Activated naive CD4-positive, alpha-beta T cell treated with anti-CD3 and anti-CD28 coated beads, Interleukin-2, amount 50 U/mL, for 72 hours (primary cell): ENCODE results near the gene KMT2C. TPM values are rescaled to one million over a fixed set of nuclear protein-coding genes. Genes with fewer than 3 reads are reported as not detected.
"Not testable (repeated sequence)": the region's sequence is repeated elsewhere in the genome, so short reads cannot be mapped to it uniquely, and the experiment has no call there.

Experiments used
- ATAC-seq, 2 donors: fragments of 150-1000 bp; cut with Tn5 transposase; 2 replicates each; pipeline ENCODE4 v1.10.0; 2021; ENCODE audit warnings: mild to moderate bottlenecking in 2 of 2, moderate library complexity in 2 of 2
- DNase-seq, 2 donors: peaks; one replicate each; pipeline ENCODE4 v3.0.0; 2021 to 2022; ENCODE audit warnings: low spot score in 2 of 2
- H3K27ac Mint-ChIP-seq, 2 donors: one replicate each; pipeline ENCODE4 v1.8.0; 2022; ENCODE audit warnings: mild to moderate bottlenecking in 2 of 2, mixed read lengths in 2 of 2
- H3K36me3 Mint-ChIP-seq, 2 donors: one replicate each; pipeline ENCODE4 v1.8.0; 2022; ENCODE audit warnings: mixed read lengths in 2 of 2
- H3K9me3 Mint-ChIP-seq, 2 donors: one replicate each; pipeline ENCODE4 v1.8.0; 2022; ENCODE audit warnings: mixed read lengths in 2 of 2
- total RNA-seq, 2 donors: library from RNA; stranded (reverse); gene quantifications; one replicate each; pipeline ENCODE4 v1.2.3, GENCODE V29; 2022

KMT2C gene
- 10 to 100 TPM; 65.7 to 69.1 TPM for total RNA-seq

DNA sequence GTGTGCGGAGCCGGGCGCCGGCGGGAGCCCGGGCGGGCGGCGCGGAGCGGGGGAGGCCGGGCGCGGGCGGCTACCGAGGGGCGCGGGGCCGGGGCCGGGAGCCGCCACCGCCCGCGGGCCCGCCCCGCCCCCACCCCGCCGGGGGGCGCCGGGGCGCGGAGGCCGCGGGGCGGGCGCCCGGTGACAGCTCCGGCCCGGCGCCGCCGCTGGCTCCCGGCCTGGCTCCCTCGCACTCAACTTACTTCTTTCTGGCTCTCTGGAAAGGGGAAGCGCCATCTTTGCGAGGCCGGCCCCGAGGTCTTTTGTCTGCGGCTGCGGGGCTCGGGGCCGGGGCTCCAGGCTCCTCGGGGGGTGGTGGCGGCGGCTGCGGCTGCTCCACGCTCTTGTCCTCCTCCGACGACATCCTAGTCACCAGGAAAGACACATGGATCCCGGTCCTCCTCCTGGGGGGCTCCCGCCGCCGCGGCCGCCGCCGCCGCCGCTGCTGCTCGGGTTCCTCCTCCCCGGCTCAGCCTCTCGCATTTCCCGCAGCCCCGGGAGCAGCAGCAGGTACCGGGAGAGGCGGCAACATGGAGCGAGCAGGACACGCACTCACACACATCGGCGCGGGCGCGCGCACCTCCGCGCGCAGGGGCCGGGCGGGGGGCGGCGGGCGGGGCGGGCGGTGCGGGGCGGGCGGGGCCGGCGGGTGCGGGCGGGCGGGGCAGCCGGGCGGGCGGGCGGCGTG is at the start of gene KMT2C:
Gene KMT2C (minus strand): TSS at position 620 of the 727 bp plus-strand sequence. CDS start 217 bp downstream, at position 403.
- DNase-seq (peak; percentile 49 to 59), ATAC-seq (peak; percentile 37 to 39)
- peaks cover 0 to 6% of the 10 kb centered on the region in 2 donors for H3K36me3 Mint-ChIP-seq
- no peaks in the 10 kb centered on the region for H3K9me3 Mint-ChIP-seq
- peak within 1 kb of the TSS; percentile 88 to 95 for H3K27ac Mint-ChIP-seq

DNA sequence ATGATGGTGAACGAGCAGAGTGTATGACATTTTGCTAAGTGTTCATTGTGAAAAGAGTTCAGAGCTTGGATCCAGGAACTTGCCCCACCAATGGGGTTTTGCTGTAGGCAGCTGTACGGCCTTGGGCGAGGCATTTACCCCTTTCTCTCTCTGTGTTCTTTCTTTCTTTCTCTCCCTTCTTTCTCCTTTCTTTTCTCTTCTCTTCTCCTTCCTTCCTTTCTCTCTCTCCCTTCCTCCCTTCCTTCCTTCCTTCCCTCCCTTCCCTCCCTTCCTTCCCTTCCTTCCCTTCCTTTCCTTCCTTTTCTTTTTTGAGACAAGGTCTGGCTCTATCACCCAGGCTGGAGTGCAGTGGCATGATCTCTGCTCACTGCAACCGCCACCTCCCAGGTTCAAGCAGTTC is 45.3 kb upstream of the KMT2C start:
- H3K9me3 Mint-ChIP-seq, result no peaks in the 10 kb centered on the region
- no peak for DNase-seq
- no peak for ATAC-seq
- H3K27ac Mint-ChIP-seq, result no peak overlapping the region
- H3K36me3 Mint-ChIP-seq, result no peaks in the 10 kb centered on the region

GRCh38 chr7:152480664-152481063 is 44.9 kb upstream of the KMT2C start:
- no peaks in the 10 kb centered on the region for H3K9me3 Mint-ChIP-seq
- no peaks in the 10 kb centered on the region for H3K36me3 Mint-ChIP-seq
- no peak overlapping the region for H3K27ac Mint-ChIP-seq
- no peak for DNase-seq
- ATAC-seq, result no peak

DNA sequence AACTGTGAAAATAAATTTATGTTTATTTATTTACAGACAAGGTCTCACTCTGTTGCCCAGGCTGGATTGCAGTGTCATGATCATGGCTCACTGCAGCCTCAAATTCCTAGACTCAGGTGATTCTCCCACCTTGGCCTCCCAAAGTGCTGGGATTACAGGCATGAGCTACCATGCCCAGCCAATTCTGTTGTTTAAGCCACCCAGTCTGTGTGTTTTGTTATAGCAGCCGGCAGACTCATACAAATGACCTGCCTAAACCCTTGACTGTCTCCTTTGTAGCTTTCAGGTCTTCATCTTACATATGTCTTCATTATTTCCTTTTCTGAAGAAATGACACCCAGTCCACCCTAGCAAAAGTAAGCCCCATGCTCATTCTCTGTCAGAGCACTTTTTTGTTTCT is 43.8 kb upstream of the KMT2C start:
- DNase-seq (no peak), ATAC-seq (no peak)
- H3K36me3 Mint-ChIP-seq, result no peaks in the 10 kb centered on the region
- no peak overlapping the region for H3K27ac Mint-ChIP-seq
- H3K9me3 Mint-ChIP-seq, result no peaks in the 10 kb centered on the region

DNA sequence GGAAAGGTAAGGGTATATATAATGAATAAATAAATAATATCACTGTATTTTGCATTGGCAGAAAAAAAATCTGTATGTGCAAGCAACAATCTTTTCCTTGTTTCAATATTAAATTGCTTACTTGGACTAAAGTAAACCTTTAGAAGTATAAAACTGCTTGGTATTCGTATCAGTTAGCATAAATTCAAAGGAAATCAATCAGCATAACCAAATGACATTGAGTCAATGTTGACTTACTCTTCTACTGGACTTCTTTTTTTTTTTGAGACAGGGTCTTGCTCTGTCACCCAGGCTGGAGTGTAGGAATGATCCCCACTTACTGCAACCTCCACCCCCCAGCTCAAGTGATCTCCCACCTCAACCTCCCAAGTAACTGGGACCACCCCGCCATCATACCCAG is 42.3 kb upstream of the KMT2C start:
- no peak for DNase-seq
- Mint-ChIP-seq H3K27ac (no peak overlapping the region), H3K36me3 (no peaks in the 10 kb centered on the region), H3K9me3 (no peaks in the 10 kb centered on the region)
- ATAC-seq, result no peak

GRCh38 chr7:152477079-152477478 is 41.3 kb upstream of the KMT2C start:
- no peak for ATAC-seq
- Mint-ChIP-seq H3K27ac (no peak overlapping the region), H3K9me3 (peaks cover 0 to 2% of the 10 kb centered on the region in 2 donors), H3K36me3 (no peaks in the 10 kb centered on the region)
- no peak for DNase-seq

- H3K9me3 Mint-ChIP-seq, result peaks cover under 1 to 4% of the 10 kb centered on the region in 2 donors
- H3K36me3 Mint-ChIP-seq, result peaks cover under 1 to 2% of the 10 kb centered on the region in 2 donors
- DNase-seq (no peak), ATAC-seq (no peak)
- no peak overlapping the region for H3K27ac Mint-ChIP-seq
Measured at GRCh38 chr7:152476551-152476950, 40.7 kb upstream of the KMT2C start.

- Mint-ChIP-seq H3K36me3 (peaks cover 12 to 16% of the 10 kb centered on the region in 2 donors), H3K9me3 (peaks cover 12 to 15% of the 10 kb centered on the region in 2 donors)
- not testable (repeated sequence) for DNase-seq, ATAC-seq, H3K27ac Mint-ChIP-seq
Measured at GRCh38 chr7:152471023-152471620, 35.3 kb upstream of the KMT2C start.

- H3K36me3 Mint-ChIP-seq, result peaks cover 12 to 16% of the 10 kb centered on the region in 2 donors
- peaks cover 12 to 15% of the 10 kb centered on the region in 2 donors for H3K9me3 Mint-ChIP-seq
- not testable (repeated sequence) for H3K27ac Mint-ChIP-seq, DNase-seq, ATAC-seq
Measured at GRCh38 chr7:152470251-152471022, 34.6 kb upstream of the KMT2C start.

GRCh38 chr7:152469576-152469975 is 33.8 kb upstream of the KMT2C start:
- peaks cover 12 to 16% of the 10 kb centered on the region in 2 donors for H3K36me3 Mint-ChIP-seq
- not testable (repeated sequence) for H3K27ac Mint-ChIP-seq, DNase-seq, ATAC-seq
- H3K9me3 Mint-ChIP-seq, result peaks cover 12 to 15% of the 10 kb centered on the region in 2 donors

DNA sequence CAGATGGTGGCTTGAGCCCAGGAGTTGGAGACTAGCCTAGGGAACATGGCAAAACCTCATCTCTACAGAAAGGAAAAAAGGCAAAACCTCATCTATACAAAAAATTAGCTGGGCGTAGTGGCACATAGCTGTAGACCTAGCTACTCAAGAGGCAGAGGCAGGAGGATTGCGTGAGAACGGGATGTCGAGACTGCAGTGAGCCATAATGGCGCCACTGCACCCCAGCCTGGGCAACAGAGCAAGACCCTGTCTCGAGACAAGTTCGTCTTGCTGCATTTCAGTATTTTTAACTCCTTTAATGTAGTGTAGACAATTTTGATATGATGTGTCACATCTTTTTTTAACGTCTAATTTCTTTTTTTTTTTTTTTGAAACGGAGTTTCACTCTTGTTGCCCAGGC is 31.4 kb upstream of the KMT2C start:
- Mint-ChIP-seq H3K27ac (no peak overlapping the region), H3K36me3 (peaks cover 12 to 16% of the 10 kb centered on the region in 2 donors), H3K9me3 (peaks cover 12 to 15% of the 10 kb centered on the region in 2 donors)
- ATAC-seq (no peak), DNase-seq (no peak)

- peaks cover 0 to under 1% of the 10 kb centered on the region in 2 donors for H3K36me3 Mint-ChIP-seq
- no peaks in the 10 kb centered on the region for H3K9me3 Mint-ChIP-seq
- no peak for DNase-seq
- peak overlapping the region; percentile 83 to 86 for H3K27ac Mint-ChIP-seq
- no peak for ATAC-seq
Measured at GRCh38 chr7:152465119-152465387, 29.2 kb upstream of the KMT2C start.

DNA sequence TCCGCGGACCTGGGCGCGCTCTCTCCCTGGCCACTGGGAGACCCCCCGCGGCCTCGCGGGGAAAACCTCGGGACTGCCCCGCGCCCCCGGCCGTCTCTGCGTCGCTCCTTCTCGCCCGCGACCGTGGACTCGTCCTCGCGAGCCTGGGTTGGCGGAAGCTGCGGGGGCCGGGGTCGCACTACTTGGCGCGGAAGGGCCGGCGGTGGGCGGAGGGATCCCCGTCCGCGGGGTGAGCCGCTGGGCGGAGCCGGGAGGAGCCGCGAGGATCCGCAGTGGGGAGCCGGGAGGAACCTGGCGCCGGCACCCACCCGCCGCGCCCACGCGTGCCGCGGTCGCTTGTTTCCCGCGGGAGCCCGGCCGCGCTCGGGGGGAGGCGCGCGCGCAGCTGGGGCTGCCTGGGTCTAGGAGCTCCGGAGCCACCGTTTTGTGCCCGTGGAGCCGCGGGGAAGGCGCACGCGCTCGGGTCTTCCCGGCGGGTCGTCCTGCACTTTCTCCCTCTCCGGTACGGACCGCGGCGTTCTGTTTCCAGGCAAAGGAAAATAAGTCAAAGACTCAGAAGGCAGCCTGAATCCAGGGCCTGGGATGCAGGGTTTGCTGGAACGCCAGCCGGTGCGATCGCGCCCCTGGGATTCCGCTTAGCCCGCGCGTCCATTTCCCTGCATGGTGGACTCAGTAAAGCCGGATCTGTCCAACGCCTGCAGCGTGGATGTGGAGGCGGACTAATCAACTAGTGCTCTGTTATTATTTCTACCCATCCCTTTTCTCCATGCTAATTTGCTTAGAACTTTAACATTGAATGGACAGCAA is 28.7 kb upstream of the KMT2C start:
- ATAC-seq, result peak; percentile 47 to 55
- DNase-seq, result peak in 1 of 2 donors; percentile 75
- H3K36me3 Mint-ChIP-seq, result no peaks in the 10 kb centered on the region
- peak overlapping the region; percentile 83 to 86 for H3K27ac Mint-ChIP-seq
- no peaks in the 10 kb centered on the region for H3K9me3 Mint-ChIP-seq

DNA sequence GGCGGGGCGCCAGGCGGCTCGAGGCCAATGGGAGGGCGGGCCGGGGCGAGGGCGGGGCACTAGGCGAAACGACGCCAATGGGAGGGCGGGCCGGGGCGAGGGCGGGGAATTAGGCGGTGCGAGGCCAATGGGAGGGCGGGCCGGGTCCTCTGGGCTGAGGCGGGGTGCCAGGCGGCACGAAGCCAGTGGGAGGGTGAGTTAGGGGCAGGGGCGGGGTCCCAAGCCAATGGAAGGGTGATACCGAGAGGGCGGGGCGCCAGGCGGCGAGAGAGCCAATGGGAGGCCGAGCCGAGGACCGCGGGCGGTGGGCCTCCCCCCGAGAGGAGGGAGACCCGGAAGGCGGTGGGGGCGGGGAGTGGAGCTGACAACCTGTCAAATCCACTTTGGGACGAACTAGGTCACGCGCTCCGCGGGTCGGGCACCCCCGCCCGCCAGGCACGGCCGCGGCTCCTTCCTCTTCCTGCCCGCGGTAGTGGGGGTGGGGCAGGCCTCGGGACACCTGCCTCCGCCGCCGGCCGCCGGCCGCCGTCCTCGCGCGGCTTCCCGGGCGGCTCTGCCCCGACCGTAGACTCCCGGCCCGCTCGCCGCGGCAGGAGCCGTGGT is 28.0 kb upstream of the KMT2C start:
- peak; percentile 100 for DNase-seq
- Mint-ChIP-seq H3K9me3 (no peaks in the 10 kb centered on the region), H3K27ac (peak overlapping the region in 1 of 2 donors; percentile 76), H3K36me3 (no peaks in the 10 kb centered on the region)
- ATAC-seq, result peak; percentile 87 to 92

DNA sequence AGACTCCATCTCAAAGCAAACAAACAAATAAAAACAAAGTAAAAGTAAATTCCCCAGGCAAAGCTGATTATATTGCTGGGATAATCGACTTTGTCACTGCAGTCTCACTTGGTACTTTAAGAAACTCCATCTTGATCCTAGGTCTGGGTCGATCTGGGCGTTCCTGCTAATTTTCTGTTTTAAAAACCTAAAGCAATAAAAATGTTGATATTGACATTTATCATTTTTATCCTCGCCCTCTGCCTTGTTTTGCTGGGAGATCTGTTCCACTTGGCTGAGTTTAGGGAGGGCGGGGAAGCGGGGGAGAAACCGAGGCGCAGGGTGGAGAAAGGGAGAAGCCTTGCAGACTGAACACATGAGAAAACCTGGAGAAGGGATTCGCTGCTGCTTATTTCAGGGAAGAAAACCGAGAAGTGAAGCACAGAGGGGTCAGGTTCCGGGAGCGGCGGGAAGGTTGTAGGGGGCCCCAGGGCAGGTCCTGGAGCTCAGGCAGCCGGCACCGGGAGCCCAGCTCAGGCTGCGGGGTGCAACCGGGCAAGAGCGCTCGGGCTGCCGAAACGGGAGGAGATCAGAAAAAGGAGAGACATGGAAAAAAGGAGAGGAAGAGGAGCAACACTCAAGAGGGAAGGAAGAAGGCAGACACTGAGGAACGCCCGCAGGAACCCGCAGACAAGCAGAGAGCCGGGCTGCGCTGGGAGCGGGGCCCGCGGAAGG is 27.3 kb upstream of the KMT2C start:
- peak; percentile 3 to 5 for ATAC-seq
- Mint-ChIP-seq H3K27ac (peak overlapping the region; percentile 52 to 76), H3K36me3 (no peaks in the 10 kb centered on the region), H3K9me3 (no peaks in the 10 kb centered on the region)
- no peak for DNase-seq
